Measurements from ENCODE around the gene ZHX3.

Gene ZHX3

GRCh38 chr20:41168281-41169161, 149.0 kb downstream of the ZHX3 start:
- no peak for DNase-seq

GRCh38 chr20:41167481-41168253, 149.9 kb downstream of the ZHX3 start:
- DNase-seq: no peak

- DNase-seq: no peak
Observed at GRCh38 chr20:41167118-41167470, 150.4 kb downstream of the ZHX3 start.

GRCh38 chr20:41166201-41167117, 151.1 kb downstream of the ZHX3 start:
- no peak for DNase-seq

GRCh38 chr20:41165001-41165882, 152.3 kb downstream of the ZHX3 start:
- DNase-seq: no peak

- DNase-seq: no peak
Observed at GRCh38 chr20:41163821-41164220, 153.7 kb downstream of the ZHX3 start.

- DNase-seq: no peak
Observed at GRCh38 chr20:41162396-41162795, 155.1 kb downstream of the ZHX3 start.

GRCh38 chr20:41161886-41162285, 155.6 kb downstream of the ZHX3 start:
- no peak for DNase-seq

GRCh38 chr20:41160686-41161085, 156.8 kb downstream of the ZHX3 start:
- no peak for DNase-seq

GRCh38 chr20:41159547-41159946, 158.0 kb downstream of the ZHX3 start:
- DNase-seq: no peak

- no peak for DNase-seq
Observed at GRCh38 chr20:41158082-41158625, 159.4 kb downstream of the ZHX3 start.

- DNase-seq: no peak
Observed at GRCh38 chr20:41155261-41155660, 162.3 kb downstream of the ZHX3 start.

- DNase-seq: no peak
Observed at GRCh38 chr20:41154436-41155176, 162.9 kb downstream of the ZHX3 start.

- no peak for DNase-seq
Observed at GRCh38 chr20:41152108-41152757, 165.3 kb downstream of the ZHX3 start.

GRCh38 chr20:41151134-41151869, 166.2 kb downstream of the ZHX3 start:
- no peak for DNase-seq

GRCh38 chr20:41150664-41151063, 166.9 kb downstream of the ZHX3 start:
- no peak for DNase-seq

GRCh38 chr20:41148942-41149341, 168.6 kb downstream of the ZHX3 start:
- DNase-seq: no peak

GRCh38 chr20:41147767-41148191, 169.8 kb downstream of the ZHX3 start:
- no peak for DNase-seq

- DNase-seq: no peak
Observed at GRCh38 chr20:41145821-41146620, 171.5 kb downstream of the ZHX3 start.

Data from activated CD4-positive, alpha-beta T cell treated with anti-CD3 and anti-CD28 coated beads, Interleukin-2, amount 50 U/mL, for 1 hour (primary cell).